GM23338 (cell line): ENCODE measurements around the gene LIN7A.

Source experiments
- EZH2 ChIP-seq: fragments of 200-600 bp; sonication (generic); IDR thresholded peaks from one replicate; pipeline ENCODE4 v1.8.0; 2017; ENCODE audit warnings: antibody characterized with exemption, mild to moderate bottlenecking, low read depth; ENCODE audit not compliant: unreplicated experiment
- POLR2AphosphoS5 ChIP-seq: IDR thresholded peaks from 2 replicates; pipeline ENCODE4 v1.6.1; 2016; ENCODE audit warnings: antibody characterized with exemption, low read depth
- TF ChIP-seq, protein P1 (sequence below), 2 experiments: fragments of 200-600 bp in 1 of 2; sonication (generic) in 1 of 2; conservative IDR thresholded peaks; 2 replicates each; pipeline versions ENCODE4 v1.5.1 to v1.6.1; 2016 to 2017; ENCODE audit warnings: antibody characterized with exemption in 2 of 2, low read depth in 2 of 2, mild to moderate bottlenecking in 2 of 2, moderate library complexity in 1 of 2

DNA sequence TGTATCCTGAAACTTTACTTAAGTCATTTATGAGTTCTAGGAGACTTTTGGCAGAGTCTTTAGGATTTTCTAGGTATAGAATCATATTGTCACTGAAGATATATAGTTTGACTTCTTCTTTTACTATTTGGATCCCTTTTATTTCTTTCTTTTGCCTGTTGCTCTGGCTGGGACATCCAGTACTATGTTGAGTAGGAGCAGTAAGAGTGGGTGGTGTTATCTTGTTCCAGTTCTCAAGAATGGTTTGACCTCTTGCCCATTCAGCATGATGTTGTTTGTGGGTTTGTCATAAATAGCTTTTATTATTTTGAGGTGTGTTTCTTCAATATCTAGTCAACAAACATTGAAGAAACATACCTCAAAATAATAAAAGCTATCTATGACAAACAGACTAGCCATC, 35.0 kb downstream of the LIN7A start:
- TF ChIP-seq EZH2 (no peak), POLR2AphosphoS5 (no peak)
- TF ChIP-seq, protein P1, sequence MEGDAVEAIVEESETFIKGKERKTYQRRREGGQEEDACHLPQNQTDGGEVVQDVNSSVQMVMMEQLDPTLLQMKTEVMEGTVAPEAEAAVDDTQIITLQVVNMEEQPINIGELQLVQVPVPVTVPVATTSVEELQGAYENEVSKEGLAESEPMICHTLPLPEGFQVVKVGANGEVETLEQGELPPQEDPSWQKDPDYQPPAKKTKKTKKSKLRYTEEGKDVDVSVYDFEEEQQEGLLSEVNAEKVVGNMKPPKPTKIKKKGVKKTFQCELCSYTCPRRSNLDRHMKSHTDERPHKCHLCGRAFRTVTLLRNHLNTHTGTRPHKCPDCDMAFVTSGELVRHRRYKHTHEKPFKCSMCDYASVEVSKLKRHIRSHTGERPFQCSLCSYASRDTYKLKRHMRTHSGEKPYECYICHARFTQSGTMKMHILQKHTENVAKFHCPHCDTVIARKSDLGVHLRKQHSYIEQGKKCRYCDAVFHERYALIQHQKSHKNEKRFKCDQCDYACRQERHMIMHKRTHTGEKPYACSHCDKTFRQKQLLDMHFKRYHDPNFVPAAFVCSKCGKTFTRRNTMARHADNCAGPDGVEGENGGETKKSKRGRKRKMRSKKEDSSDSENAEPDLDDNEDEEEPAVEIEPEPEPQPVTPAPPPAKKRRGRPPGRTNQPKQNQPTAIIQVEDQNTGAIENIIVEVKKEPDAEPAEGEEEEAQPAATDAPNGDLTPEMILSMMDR (conservative IDR thresholded peaks at IDR 0.05; ENCODE audit: low read depth in 2 of 2): no peak
